ENCODE measurements around the gene KCTD5.

DNA sequence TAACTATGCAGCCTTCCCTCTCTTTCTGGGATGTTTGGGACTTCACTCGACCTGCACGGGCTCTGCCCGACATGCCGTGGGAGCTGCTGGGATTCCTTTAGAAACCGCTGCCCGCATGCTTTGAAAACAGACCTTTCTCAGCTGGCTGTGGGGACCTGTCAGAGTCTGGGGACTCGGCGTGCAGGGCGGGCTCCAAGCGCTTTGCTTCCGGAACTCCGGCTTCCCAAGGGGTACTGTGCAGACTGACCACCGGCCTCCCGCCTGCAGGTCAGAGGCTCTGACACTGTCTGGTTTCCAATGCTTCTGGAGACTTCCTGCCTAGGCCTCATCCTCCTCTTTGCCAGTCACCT is 25.9 kb downstream of the KCTD5 start:
- no peak for TF ChIP-seq CTCF (conservative IDR thresholded peaks at IDR 0.05)
- no peak for TF ChIP-seq EZH2 (IDR thresholded peaks at IDR 0.05; ENCODE audit: low read depth)

All from PC-9 (cell line).